Upper lobe of left lung (tissue), 4 donors: ENCODE data around the gene SCN7A.

Source experiments
- EP300 ChIP-seq, 4 donors: sonication (generic); formaldehyde crosslinking; IDR thresholded peaks; one replicate each; pipeline ENCODE4 v1.5.1; 2017; ENCODE audit warnings: antibody characterized with exemption in 4 of 4, control low read depth in 2 of 4
- POLR2A ChIP-seq, 4 donors: fragments of 450-650 bp; IDR thresholded peaks; one replicate each; pipeline ENCODE4 v1.5.1; 2016 to 2017; ENCODE audit warnings: antibody characterized with exemption in 4 of 4, mild to moderate bottlenecking in 2 of 4
- POLR2AphosphoS5 ChIP-seq, 2 donors: sonication (generic); formaldehyde crosslinking; IDR thresholded peaks; one replicate each; pipeline ENCODE4 v1.5.1; 2017; ENCODE audit warnings: antibody characterized with exemption in 2 of 2
- TF ChIP-seq, protein P1 (sequence below), 6 experiments: fragments of 450-650 bp in 4 of 6; fragments of 200-600 bp in 2 of 6; sonication (generic) in 2 of 6; IDR thresholded peaks; one replicate each; pipeline ENCODE4 v1.5.1; 2016 to 2019; ENCODE audit warnings: antibody characterized with exemption in 6 of 6

- TF ChIP-seq POLR2A (IDR thresholded peaks at IDR 0.05) (no peak), POLR2AphosphoS5 (IDR thresholded peaks at IDR 0.05) (no peak), EP300 (IDR thresholded peaks at IDR 0.05) (no peak)
- TF ChIP-seq, protein P1, sequence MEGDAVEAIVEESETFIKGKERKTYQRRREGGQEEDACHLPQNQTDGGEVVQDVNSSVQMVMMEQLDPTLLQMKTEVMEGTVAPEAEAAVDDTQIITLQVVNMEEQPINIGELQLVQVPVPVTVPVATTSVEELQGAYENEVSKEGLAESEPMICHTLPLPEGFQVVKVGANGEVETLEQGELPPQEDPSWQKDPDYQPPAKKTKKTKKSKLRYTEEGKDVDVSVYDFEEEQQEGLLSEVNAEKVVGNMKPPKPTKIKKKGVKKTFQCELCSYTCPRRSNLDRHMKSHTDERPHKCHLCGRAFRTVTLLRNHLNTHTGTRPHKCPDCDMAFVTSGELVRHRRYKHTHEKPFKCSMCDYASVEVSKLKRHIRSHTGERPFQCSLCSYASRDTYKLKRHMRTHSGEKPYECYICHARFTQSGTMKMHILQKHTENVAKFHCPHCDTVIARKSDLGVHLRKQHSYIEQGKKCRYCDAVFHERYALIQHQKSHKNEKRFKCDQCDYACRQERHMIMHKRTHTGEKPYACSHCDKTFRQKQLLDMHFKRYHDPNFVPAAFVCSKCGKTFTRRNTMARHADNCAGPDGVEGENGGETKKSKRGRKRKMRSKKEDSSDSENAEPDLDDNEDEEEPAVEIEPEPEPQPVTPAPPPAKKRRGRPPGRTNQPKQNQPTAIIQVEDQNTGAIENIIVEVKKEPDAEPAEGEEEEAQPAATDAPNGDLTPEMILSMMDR (IDR thresholded peaks at IDR 0.05): no peak
Observed at GRCh38 chr2:166410828-166411472, 83.1 kb downstream of the SCN7A start.
